Right hindlimb (tissue), 1 donor: ENCODE data around the gene MAPT.
"Not testable (repeated sequence)": the region's sequence is repeated elsewhere in the genome, so short reads cannot be mapped to it uniquely, and the experiment has no call there.

Experiments
- DNase-seq: peaks from one replicate; pipeline ENCODE4 v3.0.0-alpha.2; 2018

The MAPT gene

GRCh38 chr17:45931677-45932076, 37.3 kb downstream of the MAPT start:
- no peak for DNase-seq

GRCh38 chr17:45934044-45934979, 40.0 kb downstream of the MAPT start:
- no peak for DNase-seq

GRCh38 chr17:45935197-45935709, 40.9 kb downstream of the MAPT start:
- no peak for DNase-seq

GRCh38 chr17:45935710-45936509, 41.6 kb downstream of the MAPT start:
- no peak for DNase-seq

GRCh38 chr17:45936610-45937009, 42.3 kb downstream of the MAPT start:
- no peak for DNase-seq

- DNase-seq, result not testable (repeated sequence)
These were observed 42.8 kb downstream of the MAPT start for GRCh38 chr17:45937186-45937585.

GRCh38 chr17:45939395-45939794, 45.0 kb downstream of the MAPT start:
- no peak for DNase-seq

GRCh38 chr17:45940293-45940692, 45.9 kb downstream of the MAPT start:
- DNase-seq, result no peak

- DNase-seq, result no peak
These were observed 46.5 kb downstream of the MAPT start for GRCh38 chr17:45940826-45941225.

- DNase-seq, result no peak
These were observed 47.0 kb downstream of the MAPT start for GRCh38 chr17:45941395-45941794.

GRCh38 chr17:45942284-45942683, 47.9 kb downstream of the MAPT start:
- DNase-seq, result no peak

- no peak for DNase-seq
These were observed 52.5 kb downstream of the MAPT start for GRCh38 chr17:45946841-45947256.

GRCh38 chr17:45948498-45948880, 54.1 kb downstream of the MAPT start:
- DNase-seq, result no peak

- peak; percentile 73 for DNase-seq
These were observed 54.7 kb downstream of the MAPT start for GRCh38 chr17:45948881-45949624.

GRCh38 chr17:45949755-45950320, 55.5 kb downstream of the MAPT start:
- no peak for DNase-seq

GRCh38 chr17:45950888-45951287, 56.5 kb downstream of the MAPT start:
- DNase-seq, result no peak

- no peak for DNase-seq
These were observed 57.0 kb downstream of the MAPT start for GRCh38 chr17:45951403-45951802.

GRCh38 chr17:45951941-45952340, 57.6 kb downstream of the MAPT start:
- DNase-seq, result no peak

GRCh38 chr17:45952814-45953320, 58.5 kb downstream of the MAPT start:
- DNase-seq, result no peak

GRCh38 chr17:45953561-45953960, 59.2 kb downstream of the MAPT start:
- DNase-seq, result no peak

- no peak for DNase-seq
These were observed 60.6 kb downstream of the MAPT start for GRCh38 chr17:45954914-45955313.

GRCh38 chr17:45955326-45955725, 61.0 kb downstream of the MAPT start:
- no peak for DNase-seq
